Measurements from ENCODE around the gene TRIM43B. TPM values are rescaled to one million over a fixed set of nuclear protein-coding genes. Genes with fewer than 3 reads are reported as not detected.
"Not testable (repeated sequence)": the region's sequence is repeated elsewhere in the genome, so short reads cannot be mapped to it uniquely, and the experiment has no call there.

Gene TRIM43B
- total RNA-seq, result not detected in 3 replicates
- long read RNA-seq, result 0 reads

- DNase-seq (ENCODE audit: low spot score); H3K36me3 Mint-ChIP-seq (ENCODE audit: low read depth); H3K4me1 Mint-ChIP-seq (ENCODE audit: low read depth); H3K27ac Mint-ChIP-seq (ENCODE audit: unreplicated experiment); H3K4me3 Mint-ChIP-seq (ENCODE audit: unreplicated experiment); H3K9me3 Mint-ChIP-seq (ENCODE audit: low read depth): not testable (repeated sequence)
- peaks cover 14% of the 10 kb centered on the region for H3K27me3 Mint-ChIP-seq (ENCODE audit: low read depth)
Observed at GRCh38 chr2:95484654-95485053, at the start of gene TRIM43B. TRIM43B (minus strand) TSS chr2:95484754; CDS start chr2:95482714, 2,040 bp downstream.

GRCh38 chr2:95531254-95531771 lies 46.8 kb upstream of the TRIM43B start:
- H3K36me3 Mint-ChIP-seq (ENCODE audit: low read depth), result no peaks in the 10 kb centered on the region
- H3K4me1 Mint-ChIP-seq (ENCODE audit: low read depth), result no peaks in the 10 kb centered on the region
- H3K4me3 Mint-ChIP-seq (ENCODE audit: unreplicated experiment), result no peak overlapping the region
- H3K27ac Mint-ChIP-seq (ENCODE audit: unreplicated experiment), result no peak overlapping the region
- DNase-seq (ENCODE audit: low spot score), result no peak
- TF ChIP-seq CTCF (IDR thresholded peaks at IDR 0.05), result no peak
- H3K9me3 Mint-ChIP-seq (ENCODE audit: low read depth), result no peaks in the 10 kb centered on the region
- H3K27me3 Mint-ChIP-seq (ENCODE audit: low read depth), result peaks cover 28% of the 10 kb centered on the region

GRCh38 chr2:95530734-95531133 lies 46.2 kb upstream of the TRIM43B start:
- H3K27me3 Mint-ChIP-seq (ENCODE audit: low read depth), result peaks cover 22% of the 10 kb centered on the region
- no peak overlapping the region for H3K4me3 Mint-ChIP-seq (ENCODE audit: unreplicated experiment)
- H3K9me3 Mint-ChIP-seq (ENCODE audit: low read depth), result no peaks in the 10 kb centered on the region
- no peaks in the 10 kb centered on the region for H3K4me1 Mint-ChIP-seq (ENCODE audit: low read depth)
- DNase-seq (ENCODE audit: low spot score), result no peak
- H3K36me3 Mint-ChIP-seq (ENCODE audit: low read depth), result no peaks in the 10 kb centered on the region
- H3K27ac Mint-ChIP-seq (ENCODE audit: unreplicated experiment), result no peak overlapping the region
- TF ChIP-seq CTCF (IDR thresholded peaks at IDR 0.05), result no peak

- Mint-ChIP-seq H3K4me3 (ENCODE audit: unreplicated experiment) (no peak overlapping the region), H3K36me3 (ENCODE audit: low read depth) (no peaks in the 10 kb centered on the region), H3K27ac (ENCODE audit: unreplicated experiment) (no peak overlapping the region), H3K4me1 (ENCODE audit: low read depth) (no peaks in the 10 kb centered on the region), H3K9me3 (ENCODE audit: low read depth) (no peaks in the 10 kb centered on the region), H3K27me3 (ENCODE audit: low read depth) (peaks cover 20% of the 10 kb centered on the region)
- no peak for DNase-seq (ENCODE audit: low spot score)
- no peak for TF ChIP-seq CTCF (IDR thresholded peaks at IDR 0.05)
Observed at GRCh38 chr2:95526360-95527341, 42.1 kb upstream of the TRIM43B start.

GRCh38 chr2:95525294-95526035 lies 40.9 kb upstream of the TRIM43B start:
- Mint-ChIP-seq H3K4me3 (ENCODE audit: unreplicated experiment) (no peak overlapping the region), H3K9me3 (ENCODE audit: low read depth) (no peaks in the 10 kb centered on the region), H3K36me3 (ENCODE audit: low read depth) (no peaks in the 10 kb centered on the region), H3K4me1 (ENCODE audit: low read depth) (no peaks in the 10 kb centered on the region), H3K27ac (ENCODE audit: unreplicated experiment) (no peak overlapping the region), H3K27me3 (ENCODE audit: low read depth) (peaks cover 19% of the 10 kb centered on the region)
- no peak for TF ChIP-seq CTCF (IDR thresholded peaks at IDR 0.05)
- DNase-seq (ENCODE audit: low spot score), result no peak
